Activated CD4-positive, alpha-beta T cell treated with anti-CD3 and anti-CD28 coated beads, Interleukin-10, Interleukin-2, amounts not matched to agents 100 ng/mL and 50 ng/mL, durations not matched to agents 16 hours and 8 hours (primary cell): ENCODE data around the gene FBLIM1.
A peak's percentile ranks its signal among the peaks of the same experiment; 100 is the strongest.

Experiments used
- DNase-seq: peaks from one replicate; pipeline ENCODE4 v3.0.0-alpha.2; 2020

FBLIM1 gene

DNA sequence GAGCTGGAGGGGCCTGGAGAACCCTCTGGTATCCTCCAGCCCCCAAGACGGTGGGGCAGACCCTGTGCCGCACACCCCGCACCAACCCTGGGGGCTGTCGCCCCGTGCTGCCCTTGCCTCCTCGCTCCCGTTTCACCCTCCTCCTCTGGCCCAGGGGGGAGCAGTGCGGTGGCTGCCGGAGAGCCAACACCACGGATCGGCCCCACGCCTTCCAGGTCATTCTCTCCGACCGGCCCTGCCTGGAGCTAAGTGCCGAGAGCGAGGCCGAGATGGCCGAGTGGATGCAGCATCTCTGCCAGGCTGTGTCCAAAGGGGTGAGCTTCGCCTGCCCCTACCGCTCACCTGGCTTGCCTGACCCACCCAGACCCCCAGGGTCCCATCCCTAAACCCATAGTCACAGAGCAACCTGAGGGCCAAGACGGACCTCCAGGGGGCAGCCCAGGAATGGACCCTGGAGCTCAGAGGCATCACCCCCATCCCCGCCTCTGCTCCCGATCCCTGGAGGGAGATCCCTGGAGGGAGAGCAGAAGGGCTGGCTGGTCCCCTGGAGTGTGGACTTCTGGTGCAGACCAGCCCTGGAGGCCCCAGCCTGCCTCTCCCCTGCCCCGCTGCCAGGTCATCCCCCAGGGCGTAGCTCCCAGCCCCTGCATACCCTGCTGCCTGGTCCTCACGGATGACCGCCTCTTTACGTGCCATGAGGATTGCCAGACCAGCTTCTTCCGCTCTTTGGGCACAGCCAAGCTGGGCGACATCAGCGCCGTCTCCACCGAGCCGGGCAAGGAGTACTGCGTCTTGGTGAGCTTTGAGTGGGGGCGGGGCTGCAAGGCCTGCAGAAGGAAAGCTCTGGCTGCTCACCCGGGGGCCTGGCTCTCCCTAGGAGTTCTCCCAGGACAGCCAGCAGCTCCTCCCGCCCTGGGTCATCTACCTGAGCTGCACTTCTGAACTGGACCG, 26.6 kb upstream of the FBLIM1 start:
- no peak for DNase-seq

DNA sequence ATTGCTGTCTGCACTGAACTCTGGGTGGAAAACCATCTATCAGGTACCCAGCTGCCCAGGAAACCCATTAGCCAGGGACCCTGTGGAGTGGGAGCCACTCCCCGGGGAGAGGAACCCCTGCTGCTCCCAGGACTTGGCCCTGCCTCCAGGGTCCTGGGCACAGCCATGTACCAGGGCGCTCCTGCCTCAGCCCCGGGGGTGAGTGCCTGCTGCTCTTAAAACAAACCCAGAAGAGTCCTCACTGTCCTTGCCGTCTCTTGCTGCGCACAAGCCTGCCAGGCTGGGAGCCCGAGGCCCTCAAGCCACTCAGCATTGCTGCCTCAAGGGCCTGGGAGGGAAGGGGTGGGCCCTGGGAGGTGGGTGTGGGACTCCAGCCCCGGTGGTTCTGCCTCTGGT, 25.9 kb upstream of the FBLIM1 start:
- no peak for DNase-seq

- no peak for DNase-seq
Measured at GRCh38 chr1:15733218-15733725, 25.3 kb upstream of the FBLIM1 start.

DNA sequence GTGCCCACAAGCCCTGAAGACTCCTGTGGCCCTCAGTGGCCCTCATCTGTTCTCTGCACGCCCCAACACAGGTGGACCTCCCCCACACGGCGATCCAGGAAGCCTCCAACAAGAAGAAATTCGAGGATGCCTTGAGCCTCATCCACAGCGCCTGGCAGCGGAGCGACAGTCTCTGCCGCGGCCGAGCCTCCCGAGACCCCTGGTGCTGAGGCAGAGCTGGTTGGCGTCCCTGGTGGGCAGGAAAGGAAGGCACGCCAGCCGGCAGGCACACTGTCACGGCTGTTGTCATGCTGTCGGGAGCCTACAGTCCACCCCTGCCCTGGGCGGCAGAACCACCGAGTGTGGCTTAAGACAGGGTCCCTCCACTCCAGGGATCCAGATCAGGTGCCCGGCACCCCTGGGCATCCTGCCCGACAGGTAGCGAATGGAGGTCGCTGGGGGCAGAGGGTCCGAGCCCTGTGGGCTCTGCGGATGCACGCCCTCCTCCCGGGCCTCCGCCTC, 24.8 kb upstream of the FBLIM1 start:
- no peak for DNase-seq

DNA sequence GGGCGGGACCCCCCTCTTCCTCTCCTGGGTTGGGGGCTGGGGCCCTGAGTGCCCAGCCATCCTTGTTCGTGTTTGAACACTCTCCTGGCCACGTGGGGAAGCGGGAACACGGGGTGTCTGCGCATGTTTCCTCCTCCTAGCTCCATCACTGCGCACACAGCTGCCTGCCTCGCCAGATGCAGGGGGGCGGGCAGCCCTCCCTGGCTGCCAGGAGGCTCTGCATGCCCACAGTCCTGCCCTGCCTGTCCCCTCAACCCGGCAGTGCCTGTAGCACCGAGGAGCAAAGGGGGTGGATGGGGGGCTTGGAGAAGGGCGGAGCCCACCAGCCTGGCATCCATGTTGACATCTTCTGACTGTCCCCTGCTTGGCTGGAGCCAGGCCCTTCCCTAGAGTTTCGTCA, 24.3 kb upstream of the FBLIM1 start:
- no peak for DNase-seq

DNA sequence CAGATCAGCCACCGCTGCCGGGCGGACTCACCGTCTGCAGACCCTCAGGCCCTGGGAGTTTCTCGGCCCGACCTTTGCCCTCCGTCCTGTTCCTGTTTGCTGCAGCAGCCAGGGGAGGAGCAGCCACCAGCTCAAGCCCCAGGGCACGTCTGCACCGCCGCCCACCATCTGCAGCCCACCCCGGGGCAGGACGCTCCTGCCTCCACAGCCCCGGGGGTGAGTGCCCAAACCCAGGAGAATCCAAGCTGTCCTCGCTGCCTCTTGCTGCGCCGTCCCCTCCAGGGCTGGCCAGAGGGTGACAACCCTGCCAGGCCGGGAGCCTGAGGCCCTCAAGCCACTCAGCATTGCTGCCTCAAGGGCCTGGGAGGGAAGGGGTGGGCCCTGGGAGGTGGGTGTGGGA, 23.7 kb upstream of the FBLIM1 start:
- DNase-seq: no peak

- no peak for DNase-seq
Measured at GRCh38 chr1:15735304-15736037, 23.1 kb upstream of the FBLIM1 start.

DNA sequence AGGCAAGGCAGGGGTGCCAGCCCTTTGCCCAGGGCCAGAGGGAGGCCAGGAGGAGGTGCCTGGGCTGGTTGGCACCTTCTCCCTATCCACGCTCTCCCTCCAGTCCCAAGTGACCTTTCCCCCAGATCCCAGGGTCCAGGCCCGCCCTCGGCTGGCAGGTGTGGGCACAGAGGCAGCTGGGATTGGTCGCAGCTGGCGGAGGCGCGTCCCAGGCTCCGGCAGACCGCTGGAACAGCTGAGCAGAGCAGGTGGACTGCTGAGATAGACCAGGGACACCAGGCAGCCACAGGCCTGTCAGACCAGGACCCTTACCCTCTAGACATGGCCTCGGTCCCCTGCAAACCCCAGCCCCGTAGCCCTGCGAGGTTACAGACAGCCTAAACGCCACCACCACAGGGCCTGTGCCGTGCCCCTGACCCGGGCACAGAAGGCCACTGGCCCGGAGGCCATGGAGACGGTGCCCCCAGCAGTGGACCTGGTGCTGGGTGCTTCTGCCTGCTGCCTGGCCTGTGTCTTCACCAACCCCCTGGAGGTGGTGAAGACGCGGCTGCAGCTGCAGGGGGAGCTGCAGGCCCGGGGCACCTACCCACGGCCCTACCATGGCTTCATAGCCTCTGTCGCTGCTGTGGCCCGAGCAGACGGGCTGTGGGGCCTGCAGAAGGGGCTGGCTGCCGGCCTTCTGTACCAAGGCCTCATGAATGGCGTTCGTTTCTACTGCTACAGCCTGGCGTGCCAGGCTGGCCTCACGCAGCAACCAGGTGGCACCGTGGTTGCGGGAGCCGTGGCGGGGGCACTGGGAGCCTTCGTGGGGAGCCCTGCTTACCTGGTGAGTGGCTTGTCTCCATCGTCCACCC, 22.3 kb upstream of the FBLIM1 start, which contains the start of gene SLC25A34:
TSS of gene SLC25A34 (plus strand) at position 221 of the 854 bp plus-strand sequence. CDS start at position 449, 228 bp downstream.
- DNase-seq: no peak

GRCh38 chr1:15736892-15737261, 21.7 kb upstream of the FBLIM1 start:
- no peak for DNase-seq

DNA sequence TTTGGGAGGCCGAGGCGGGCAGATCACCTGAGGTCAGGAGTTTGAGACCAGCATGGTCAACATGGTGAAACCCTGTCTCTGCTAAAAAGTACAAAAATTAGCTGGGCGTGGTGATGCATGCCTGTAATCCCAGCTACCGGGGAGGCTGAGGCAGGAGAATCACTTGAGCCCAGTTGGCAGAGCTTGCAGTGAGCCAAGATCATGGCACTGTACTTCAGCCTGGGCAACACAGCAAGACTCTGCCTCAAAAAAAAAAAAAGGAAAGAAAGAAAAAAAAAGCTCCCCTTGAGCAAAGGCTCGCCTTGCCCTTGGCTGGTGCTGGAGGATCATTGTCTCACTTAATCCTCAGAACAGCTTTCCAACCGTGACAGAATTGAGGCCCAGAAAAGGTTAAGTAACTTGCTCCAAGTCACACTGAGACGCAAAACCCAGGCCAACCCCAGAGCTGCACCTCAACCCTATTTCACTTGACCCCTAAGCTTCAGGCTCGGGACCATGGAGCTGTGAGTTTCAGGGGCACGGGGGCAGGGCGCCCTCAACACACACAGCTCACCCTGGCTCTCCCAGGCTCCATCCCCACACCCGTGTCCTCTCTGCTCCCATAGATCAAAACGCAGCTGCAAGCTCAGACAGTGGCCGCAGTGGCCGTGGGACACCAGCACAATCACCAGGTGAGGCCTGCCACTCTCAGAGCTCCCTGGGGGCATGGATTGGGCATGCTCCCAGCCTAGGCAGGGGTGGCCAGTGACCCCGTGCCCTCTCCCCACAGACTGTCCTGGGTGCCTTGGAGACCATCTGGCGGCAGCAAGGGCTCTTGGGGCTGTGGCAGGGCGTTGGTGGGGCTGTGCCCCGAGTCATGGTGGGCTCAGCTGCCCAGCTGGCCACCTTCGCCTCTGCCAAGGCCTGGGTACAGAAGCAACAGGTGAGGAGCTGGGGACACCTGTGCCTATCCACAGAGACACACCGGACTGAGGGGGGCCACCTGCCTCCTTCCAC, 21.0 kb upstream of the FBLIM1 start:
- DNase-seq: no peak

DNA sequence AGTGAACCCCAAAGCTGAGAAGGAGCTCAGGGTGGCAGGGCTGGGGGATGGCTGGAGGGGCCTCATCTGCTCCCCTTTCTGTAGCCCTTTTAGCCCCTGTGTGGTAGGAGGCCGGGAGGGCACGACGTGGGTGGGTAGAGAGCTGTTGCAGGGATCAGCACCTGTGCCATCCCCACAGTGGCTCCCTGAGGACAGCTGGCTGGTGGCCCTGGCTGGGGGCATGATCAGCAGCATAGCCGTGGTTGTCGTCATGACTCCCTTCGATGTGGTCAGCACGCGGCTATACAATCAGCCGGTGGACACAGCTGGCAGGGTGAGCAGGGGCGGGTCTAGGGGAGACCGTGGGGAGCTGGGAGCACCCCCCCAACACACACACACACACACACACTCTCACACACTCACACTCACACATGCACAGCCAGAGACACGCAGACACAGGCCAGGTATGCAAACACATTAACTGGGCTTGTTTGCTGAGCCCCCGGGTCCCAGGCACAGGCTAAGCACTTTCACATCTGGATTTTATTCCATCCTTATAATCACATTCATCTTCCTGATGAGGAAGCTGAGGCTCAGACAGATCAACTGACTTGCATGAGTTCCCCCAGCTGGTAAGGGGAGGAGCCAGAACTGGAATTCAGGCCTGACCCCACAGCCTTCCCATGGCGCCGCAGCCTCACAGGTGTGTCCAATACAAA, 20.0 kb upstream of the FBLIM1 start:
- DNase-seq: no peak

GRCh38 chr1:15739259-15739658, 19.3 kb upstream of the FBLIM1 start:
- DNase-seq: no peak

DNA sequence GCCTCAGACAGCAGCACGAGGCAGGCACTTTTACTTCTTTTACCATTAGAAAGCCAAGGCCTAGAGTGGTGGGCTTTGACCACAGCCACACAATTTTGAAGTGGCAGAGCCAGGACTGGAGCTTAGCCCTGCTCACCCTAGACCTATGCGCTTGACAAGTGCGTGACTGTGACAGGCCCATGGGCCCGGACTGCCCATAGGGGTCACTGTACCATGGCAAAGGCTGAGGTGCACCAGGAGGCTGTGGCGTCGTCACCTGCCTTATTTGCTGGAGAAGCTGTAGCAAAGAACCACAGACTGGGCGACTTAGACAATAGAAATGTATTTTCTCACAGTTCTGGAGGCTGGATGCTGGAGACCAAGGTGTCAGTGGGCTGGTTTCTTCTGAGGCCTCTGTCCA, 18.9 kb upstream of the FBLIM1 start:
- DNase-seq: no peak

DNA sequence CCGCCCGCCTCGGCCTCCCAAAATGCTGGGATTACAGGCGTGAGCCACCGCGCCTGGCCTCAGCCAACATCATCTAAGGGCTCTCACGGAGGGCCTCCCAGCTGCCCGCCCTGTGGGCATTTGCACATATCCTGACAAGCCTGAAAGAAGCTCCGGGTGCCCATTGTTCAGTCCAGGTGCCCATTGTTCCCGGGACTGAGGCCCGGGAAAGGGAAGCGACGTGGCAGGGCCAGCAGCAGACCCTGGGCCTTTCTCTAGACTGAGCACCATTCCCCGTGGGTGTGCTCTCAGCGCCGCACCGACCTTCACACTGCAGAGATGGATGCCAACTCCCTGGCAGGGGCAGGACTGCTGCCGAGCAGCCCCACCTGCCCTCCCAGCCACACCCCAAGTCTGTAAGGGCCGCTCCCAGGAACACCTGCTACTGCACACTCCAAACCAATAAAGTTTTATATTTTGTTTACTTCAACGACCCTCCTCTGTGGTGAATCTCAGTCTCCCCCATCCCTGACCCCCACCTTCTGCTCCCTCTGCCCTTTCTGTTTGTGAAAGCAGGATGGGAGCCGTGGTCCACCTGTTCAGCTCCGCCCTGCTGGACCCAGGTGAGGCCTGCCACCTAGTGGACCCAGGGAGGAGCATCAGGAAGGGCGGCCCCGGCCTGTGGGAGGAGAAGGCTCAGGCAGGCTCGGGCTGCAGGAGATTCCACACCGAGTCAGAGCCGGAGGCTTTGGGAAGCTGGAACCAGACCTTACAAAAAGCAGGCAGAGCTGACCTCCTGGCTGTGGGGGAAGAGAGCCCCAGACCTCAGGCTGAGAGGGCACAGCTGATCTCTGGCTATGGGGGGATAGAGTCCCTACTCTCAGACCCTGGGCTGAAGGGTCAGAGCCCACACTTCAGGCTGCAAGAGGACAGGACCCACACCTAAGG, 17.4 kb upstream of the FBLIM1 start:
- peak; percentile 76 for DNase-seq

DNA sequence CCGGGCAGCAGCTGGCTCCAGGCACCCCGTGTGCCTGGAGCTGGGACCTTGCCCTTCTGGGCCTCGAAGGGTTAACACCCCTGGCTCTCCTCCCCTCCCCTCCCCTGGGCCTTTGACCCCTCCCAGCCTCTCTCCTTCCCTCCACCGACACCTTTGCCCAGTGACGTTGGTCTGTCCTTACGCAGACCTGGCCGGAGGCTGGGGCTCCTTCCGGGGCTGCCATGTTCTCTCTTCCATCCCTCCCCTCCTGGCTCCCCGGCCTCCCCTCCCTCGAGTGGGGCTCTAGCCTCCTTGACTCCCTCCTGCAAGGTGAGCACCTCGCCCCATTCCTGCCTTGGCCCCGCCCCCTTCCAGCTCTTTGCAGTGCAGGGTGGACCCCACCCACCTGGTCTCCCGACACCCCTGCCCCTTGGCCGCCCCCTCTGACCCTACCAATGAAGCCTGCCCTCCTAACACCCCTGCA, 16.2 kb upstream of the FBLIM1 start, which contains the start of gene TMEM82:
TSS of gene TMEM82 (plus strand) at position 161 of the 463 bp plus-strand sequence. CDS start at position 222, 61 bp downstream.
- no peak for DNase-seq

GRCh38 chr1:15744122-15744679, 14.4 kb upstream of the FBLIM1 start:
- no peak for DNase-seq

DNA sequence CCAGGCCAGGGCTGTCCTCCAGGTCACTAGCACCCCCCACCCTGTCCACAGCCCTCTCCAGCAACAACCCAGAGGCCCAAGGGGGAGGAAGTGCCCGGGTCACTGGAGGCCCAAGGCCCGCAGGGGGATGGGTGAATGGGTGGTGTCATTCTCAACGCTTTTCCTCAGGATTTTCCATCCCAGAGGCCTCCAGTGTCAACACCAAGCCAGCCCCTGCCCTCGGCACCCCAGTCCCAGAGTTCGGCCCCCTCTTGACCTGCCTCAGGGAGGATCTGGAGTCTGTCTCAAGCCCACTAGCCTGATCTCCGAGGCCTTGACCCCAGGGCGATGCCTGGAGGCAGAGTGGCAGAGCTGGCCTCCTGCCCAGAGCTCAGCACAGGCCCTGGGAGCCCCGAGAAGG, 11.2 kb upstream of the FBLIM1 start:
- DNase-seq: no peak

GRCh38 chr1:15748264-15748663, 10.3 kb upstream of the FBLIM1 start:
- DNase-seq: no peak
